Type B pancreatic cell (in vitro differentiated cells): ENCODE data around the gene LIPM. TPM values are rescaled to one million over a fixed set of nuclear protein-coding genes. Genes with fewer than 3 reads are reported as not detected.

Experiments used
- DNase-seq: peaks from one replicate; pipeline ENCODE4 v3.0.0; 2021; ENCODE audit warnings: mixed read lengths; ENCODE audit not compliant: unreplicated experiment; ENCODE audit errors: extremely low spot score
- H3K27ac Mint-ChIP-seq: 2 replicates; pipeline ENCODE4 v1.8.0; 2021; ENCODE audit warnings: mild to moderate bottlenecking, mixed read lengths
- H3K27me3 Mint-ChIP-seq: 2 replicates; pipeline ENCODE4 v1.8.0; 2021; ENCODE audit warnings: mixed read lengths
- H3K36me3 Mint-ChIP-seq: 2 replicates; pipeline ENCODE4 v1.8.0; 2021; ENCODE audit warnings: mixed read lengths
- H3K4me1 Mint-ChIP-seq: one replicate; pipeline ENCODE4 v1.8.0; 2021; ENCODE audit warnings: mixed read lengths; ENCODE audit not compliant: unreplicated experiment
- H3K4me3 Mint-ChIP-seq: 2 replicates; pipeline ENCODE4 v1.8.0; 2021; ENCODE audit warnings: mild to moderate bottlenecking, mixed read lengths
- H3K9me3 Mint-ChIP-seq: 2 replicates; pipeline ENCODE4 v1.8.0; 2021; ENCODE audit warnings: mixed read lengths
- total RNA-seq: library from RNA; stranded (reverse); gene quantifications from 2 replicates; pipeline ENCODE4 v1.2.1, GENCODE V29; 2021; ENCODE audit warnings: low replicate concordance
- TF ChIP-seq, protein P1 (sequence below): fragments of 200-600 bp; sonication (generic); conservative IDR thresholded peaks from 2 replicates; pipeline ENCODE4 v1.5.0; 2021; ENCODE audit warnings: antibody characterized with exemption, mild to moderate bottlenecking

LIPM gene
- total RNA-seq, 1 donor from 2014 or later: not detected

DNA sequence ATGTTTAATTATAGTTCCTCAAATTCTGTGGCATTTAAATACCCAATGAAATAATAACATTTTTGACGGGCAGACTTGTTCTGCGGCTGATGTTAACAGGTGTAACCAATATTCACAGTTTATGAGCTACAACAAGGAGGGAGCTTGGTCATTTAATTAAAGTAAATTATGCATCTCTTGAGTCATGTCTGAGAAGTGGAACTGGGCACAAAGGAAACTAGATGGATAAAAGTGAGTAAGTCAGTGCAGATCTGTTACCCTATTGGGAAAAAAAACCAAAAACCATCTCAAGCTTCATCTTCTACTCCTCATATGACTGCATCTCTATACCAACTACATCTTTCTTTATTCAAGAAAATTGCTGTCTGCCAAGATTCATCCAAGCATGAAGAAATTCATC is 25.1 kb downstream of the LIPM start:
- H3K27me3 Mint-ChIP-seq: peaks cover 3% of the 10 kb centered on the region
- H3K36me3 Mint-ChIP-seq: no peaks in the 10 kb centered on the region
- TF ChIP-seq, protein P1, sequence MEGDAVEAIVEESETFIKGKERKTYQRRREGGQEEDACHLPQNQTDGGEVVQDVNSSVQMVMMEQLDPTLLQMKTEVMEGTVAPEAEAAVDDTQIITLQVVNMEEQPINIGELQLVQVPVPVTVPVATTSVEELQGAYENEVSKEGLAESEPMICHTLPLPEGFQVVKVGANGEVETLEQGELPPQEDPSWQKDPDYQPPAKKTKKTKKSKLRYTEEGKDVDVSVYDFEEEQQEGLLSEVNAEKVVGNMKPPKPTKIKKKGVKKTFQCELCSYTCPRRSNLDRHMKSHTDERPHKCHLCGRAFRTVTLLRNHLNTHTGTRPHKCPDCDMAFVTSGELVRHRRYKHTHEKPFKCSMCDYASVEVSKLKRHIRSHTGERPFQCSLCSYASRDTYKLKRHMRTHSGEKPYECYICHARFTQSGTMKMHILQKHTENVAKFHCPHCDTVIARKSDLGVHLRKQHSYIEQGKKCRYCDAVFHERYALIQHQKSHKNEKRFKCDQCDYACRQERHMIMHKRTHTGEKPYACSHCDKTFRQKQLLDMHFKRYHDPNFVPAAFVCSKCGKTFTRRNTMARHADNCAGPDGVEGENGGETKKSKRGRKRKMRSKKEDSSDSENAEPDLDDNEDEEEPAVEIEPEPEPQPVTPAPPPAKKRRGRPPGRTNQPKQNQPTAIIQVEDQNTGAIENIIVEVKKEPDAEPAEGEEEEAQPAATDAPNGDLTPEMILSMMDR: no peak
- peaks cover 7% of the 10 kb centered on the region for H3K4me1 Mint-ChIP-seq
- H3K27ac Mint-ChIP-seq: no peak overlapping the region
- no peak for DNase-seq
- H3K4me3 Mint-ChIP-seq: no peak overlapping the region
- H3K9me3 Mint-ChIP-seq: no peaks in the 10 kb centered on the region

DNA sequence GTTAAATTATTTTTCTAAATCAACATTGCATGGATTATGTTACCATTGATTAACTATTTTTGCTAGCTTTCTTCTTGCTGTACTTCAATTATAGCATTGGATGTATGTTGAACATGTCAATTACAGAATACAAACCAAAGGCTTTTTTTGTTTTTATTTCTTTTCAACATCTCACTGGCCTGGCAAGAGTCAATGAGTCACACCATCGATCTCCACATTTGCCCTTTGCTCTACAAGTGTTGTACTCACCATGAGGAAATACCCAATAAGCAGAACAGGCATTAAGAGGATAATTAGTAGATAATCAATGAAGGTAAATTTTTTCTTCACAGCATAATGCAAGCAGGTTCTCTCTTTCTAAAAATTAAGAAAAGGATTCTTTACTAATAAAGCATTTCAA is 25.8 kb downstream of the LIPM start:
- H3K27ac Mint-ChIP-seq: no peak overlapping the region
- H3K9me3 Mint-ChIP-seq: no peaks in the 10 kb centered on the region
- H3K4me3 Mint-ChIP-seq: no peak overlapping the region
- no peaks in the 10 kb centered on the region for H3K36me3 Mint-ChIP-seq
- DNase-seq: no peak
- H3K27me3 Mint-ChIP-seq: peaks cover 3% of the 10 kb centered on the region
- TF ChIP-seq, protein P1: no peak
- H3K4me1 Mint-ChIP-seq: peaks cover 7% of the 10 kb centered on the region

DNA sequence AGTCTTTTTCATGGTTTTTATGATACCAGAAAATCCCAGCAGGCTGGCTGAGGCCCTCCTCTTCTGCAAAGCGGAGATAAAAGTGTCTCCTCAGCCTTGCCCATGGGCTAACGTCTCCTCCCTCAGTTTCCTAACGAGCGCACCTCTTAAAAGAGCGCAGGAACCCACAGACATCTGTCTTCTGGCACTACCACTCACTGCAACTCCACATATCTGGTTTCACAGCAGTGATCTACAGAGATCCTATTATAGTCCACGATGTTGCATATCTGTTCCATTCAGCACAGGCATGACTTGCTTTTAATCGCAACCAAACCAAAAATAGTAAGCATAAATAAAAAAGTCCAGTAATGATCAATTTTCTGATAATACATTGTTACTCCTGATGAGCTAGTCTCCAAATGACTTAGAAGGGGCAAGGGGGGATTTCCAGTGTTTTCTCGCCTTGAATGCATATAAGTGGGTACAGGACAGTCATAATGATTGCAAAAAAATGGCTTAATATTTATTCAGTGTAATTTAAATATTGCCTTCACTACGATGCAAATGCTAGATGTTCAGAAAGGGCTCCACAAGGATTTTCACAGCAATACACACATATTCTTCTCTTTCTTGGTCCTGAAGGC is 28.2 kb downstream of the LIPM start:
- H3K9me3 Mint-ChIP-seq: no peaks in the 10 kb centered on the region
- H3K36me3 Mint-ChIP-seq: no peaks in the 10 kb centered on the region
- TF ChIP-seq, protein P1: no peak

DNA sequence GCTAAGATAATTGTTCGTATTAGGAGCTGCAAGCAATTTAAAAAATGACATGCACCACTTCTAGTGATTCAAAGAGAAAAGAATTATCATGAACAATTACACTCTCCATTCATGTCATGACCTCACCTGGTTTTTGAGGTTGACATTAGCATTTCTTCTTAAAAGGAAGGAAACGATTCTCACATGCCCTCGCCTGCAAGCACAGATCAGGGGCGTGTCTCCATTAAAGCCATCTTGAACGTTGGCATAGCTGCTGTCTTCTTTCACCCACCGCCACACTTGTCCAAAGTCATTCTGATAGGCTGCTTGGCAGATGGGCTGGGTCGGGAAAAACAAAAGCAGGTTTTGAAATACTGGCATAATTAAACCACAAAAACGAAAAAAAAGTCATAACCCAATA is 29.2 kb downstream of the LIPM start:
- H3K27me3 Mint-ChIP-seq: peaks cover 3% of the 10 kb centered on the region
- no peak overlapping the region for H3K4me3 Mint-ChIP-seq
- H3K27ac Mint-ChIP-seq: no peak overlapping the region
- TF ChIP-seq, protein P1: no peak
- H3K4me1 Mint-ChIP-seq: peaks cover 7% of the 10 kb centered on the region
- DNase-seq: no peak
- H3K36me3 Mint-ChIP-seq: no peaks in the 10 kb centered on the region
- H3K9me3 Mint-ChIP-seq: no peaks in the 10 kb centered on the region

More for the DNA sequence above, 28.2 kb downstream of the LIPM start:
- no peak for DNase-seq
- H3K27ac Mint-ChIP-seq: no peak overlapping the region
- no peak overlapping the region for H3K4me3 Mint-ChIP-seq
- H3K4me1 Mint-ChIP-seq: peaks cover 7% of the 10 kb centered on the region
- H3K27me3 Mint-ChIP-seq: peaks cover 3% of the 10 kb centered on the region

DNA sequence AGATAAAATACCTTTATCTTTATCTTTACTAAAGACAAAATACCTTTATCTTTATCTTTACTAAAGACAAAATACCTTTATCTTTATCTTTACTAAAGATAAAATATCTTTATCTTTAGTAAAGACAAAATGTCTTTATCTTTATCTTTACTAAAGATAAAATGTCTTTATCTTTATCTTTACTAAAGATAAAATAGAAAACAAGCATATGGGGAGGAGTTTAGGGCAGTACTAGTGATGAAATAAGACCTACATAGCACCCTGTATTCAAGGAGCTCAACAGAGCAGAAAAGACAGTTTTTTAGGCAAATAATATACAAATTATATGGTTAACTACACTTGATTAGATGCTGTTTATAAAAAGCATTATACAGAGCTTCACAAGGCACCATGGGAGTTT is 29.8 kb downstream of the LIPM start:
- Mint-ChIP-seq H3K4me1 (peaks cover 7% of the 10 kb centered on the region), H3K4me3 (no peak overlapping the region), H3K27me3 (peaks cover 3% of the 10 kb centered on the region), H3K9me3 (no peaks in the 10 kb centered on the region), H3K36me3 (no peaks in the 10 kb centered on the region), H3K27ac (no peak overlapping the region)
- TF ChIP-seq, protein P1: no peak
- DNase-seq: no peak
